K562 (cell line): ENCODE measurements around the gene MPL. TPM values are rescaled to one million over a fixed set of nuclear protein-coding genes. Genes with fewer than 3 reads are reported as not detected.

Experiments
- ATAC-seq: fragments of 200-7000 bp; cut with Tn5 transposase; 3 replicates; pipeline ENCODE4 v1.9.1; 2020; ENCODE audit warnings: moderate library complexity
- BruUV-seq: library from RNA; stranded (reverse); fragments of 400-500 nt; replicated peaks from 2 replicates; lab custom pipeline; 2021; lab: Mats Ljungman, UMichigan
- CTCF ChIA-PET: fragments of 300-600 bp; formaldehyde crosslinking; extraction: SDS; loops from one replicate; lab custom pipeline; 2021; ENCODE audit warnings: low intra/inter-chr PET ratio; lab: Yijun Ruan, JAX
- POLR2A ChIA-PET: fragments of 300-600, 350-650 bp; sonication (Branson Sonifier 250); formaldehyde crosslinking; extraction: SDS; loops from one replicate; lab custom pipeline; 2021; ENCODE audit warnings: antibody characterized with exemption, inconsistent platforms; lab: Yijun Ruan, JAX
- DNase-seq, 4 experiments: peaks; one replicate each; pipeline versions ENCODE4 v3.0.0 to v3.0.0-alpha.2; 2011 to 2018; ENCODE audit warnings: low spot score in 3 of 4, mixed read lengths in 3 of 4; ENCODE audit errors: extremely low read depth in 1 of 4
- FAIRE-seq: peaks from 2 replicates; lab custom pipeline; 2011; peaks lifted over from hg19 to GRCh38; lab: Jason Lieb, UNC
- H2AFZ ChIP-seq: 2 replicates; pipeline ENCODE4 v1.6.0; 2011; ENCODE audit warnings: low read depth, low read length, control low read depth, inconsistent platforms
- H3K27ac ChIP-seq: fragments of 200-600 bp; 3 replicates; pipeline ENCODE4 v1.8.0; 2011; ENCODE audit warnings: low read depth, mild to moderate bottlenecking, control low read depth, inconsistent platforms, low read length, moderate library complexity, mixed read lengths; ENCODE audit errors: extremely low read depth
- H3K27me3 ChIP-seq, 2 experiments: fragments of 300-600 bp in 1 of 2; 2 replicates in 1 of 2; 3 replicates in 1 of 2; pipeline versions ENCODE4 v1.6.0 to v1.8.0; 2011; ENCODE audit warnings: inconsistent platforms in 2 of 2, low read length in 2 of 2, mild to moderate bottlenecking in 1 of 2, mixed read lengths in 1 of 2, moderate library complexity in 1 of 2; ENCODE audit not compliant: control insufficient read depth in 2 of 2, insufficient read depth in 2 of 2
- H3K36me3 ChIP-seq: fragments of 300-600 bp; 3 replicates; pipeline ENCODE4 v1.8.0; 2011; ENCODE audit warnings: mild to moderate bottlenecking, low read length, inconsistent platforms; ENCODE audit not compliant: control insufficient read depth, insufficient read depth
- H3K4me1 ChIP-seq, 2 experiments: fragments of 200-600 bp in 1 of 2; replicated peaks in 1 of 2; 2 replicates in 1 of 2; 3 replicates in 1 of 2; pipeline versions ENCODE4 v1.5.1 to v1.8.0; 2011; ENCODE audit warnings: inconsistent platforms in 2 of 2, low read length in 2 of 2, mild to moderate bottlenecking in 1 of 2, mixed read lengths in 1 of 2, moderate library complexity in 1 of 2; ENCODE audit not compliant: control insufficient read depth in 2 of 2, insufficient read depth in 2 of 2
- H3K4me2 ChIP-seq: 2 replicates; pipeline ENCODE4 v1.6.1; 2011; ENCODE audit warnings: low read length, control low read depth, inconsistent platforms, mixed read lengths; ENCODE audit not compliant: insufficient read depth
- H3K4me3 ChIP-seq: fragments of 200-600 bp; sonication (generic), shearing (Covaris generic); 2 replicates; pipeline ENCODE4 v1.5.1; 2016; ENCODE audit warnings: control low read depth, inconsistent platforms
- H3K79me2 ChIP-seq: fragments of 200-600 bp; 3 replicates; pipeline ENCODE4 v1.8.0; 2011; ENCODE audit warnings: low read length, inconsistent platforms; ENCODE audit not compliant: control insufficient read depth, insufficient read depth
- H3K9ac ChIP-seq, 2 experiments: 2 replicates each; pipeline versions ENCODE4 v1.6.0 to v1.6.1; 2011; ENCODE audit warnings: low read depth in 2 of 2, low read length in 2 of 2, control low read depth in 1 of 2, inconsistent platforms in 1 of 2, mild to moderate bottlenecking in 1 of 2, mixed read lengths in 1 of 2; ENCODE audit not compliant: insufficient read depth in 1 of 2
- H3K9me1 ChIP-seq: one replicate; pipeline ENCODE4 v1.6.0; 2011; ENCODE audit warnings: inconsistent platforms, mild to moderate bottlenecking, low read length, moderate library complexity; ENCODE audit not compliant: control insufficient read depth, insufficient read depth
- H3K9me3 ChIP-seq: replicated peaks from 2 replicates; pipeline ENCODE4 v1.5.1; 2011; ENCODE audit warnings: low read depth, low read length, inconsistent platforms; ENCODE audit not compliant: control insufficient read depth, insufficient read depth
- H4K20me1 ChIP-seq: replicated peaks from 2 replicates; pipeline ENCODE4 v1.6.1; 2011; ENCODE audit warnings: low read length, inconsistent platforms, mixed read lengths; ENCODE audit not compliant: control insufficient read depth, insufficient read depth
- BDP1 ChIP-seq: IDR thresholded peaks from 3 replicates; pipeline ENCODE4 v1.6.1; 2011; ENCODE audit not compliant: insufficient read length, insufficient read depth
- CUX1 ChIP-seq: fragments of 200-800 bp; sonication (Bioruptor generic); IDR thresholded peaks from 2 replicates; pipeline ENCODE4 v1.6.1; 2016; ENCODE audit warnings: missing genetic modification characterization, missing compliant biosample characterization
- DPF2 ChIP-seq: fragments of 450-650 bp; IDR thresholded peaks from 2 replicates; pipeline ENCODE4 v1.6.1; 2016
- E2F1 ChIP-seq: sonication (generic); formaldehyde crosslinking; IDR thresholded peaks from 2 replicates; pipeline ENCODE4 v1.8.1; 2023; ENCODE audit warnings: mild to moderate bottlenecking, missing genetic modification reagents, moderate library complexity
- EGR1 ChIP-seq: fragments of 450-650 bp; conservative IDR thresholded peaks from 2 replicates; pipeline ENCODE4 v1.6.1; 2017; ENCODE audit warnings: mild to moderate bottlenecking
- NRF1 ChIP-seq, 2 experiments: fragments of 450-650 bp; IDR thresholded peaks in 1 of 2; conservative IDR thresholded peaks in 1 of 2; 2 replicates each; pipeline ENCODE4 v1.6.1; 2014; ENCODE audit warnings: mild to moderate bottlenecking in 2 of 2
- POLR2AphosphoS5 ChIP-seq: IDR thresholded peaks from 2 replicates; pipeline ENCODE4 v1.6.1; 2011; ENCODE audit warnings: mild to moderate bottlenecking, low read depth, low read length, moderate library complexity; ENCODE audit not compliant: control insufficient read depth, insufficient read depth
- SETDB1 ChIP-seq: IDR thresholded peaks from one replicate; pipeline ENCODE4 v1.6.1; 2012; ENCODE audit warnings: low read length, control low read depth, inconsistent platforms
- SIX5 ChIP-seq, 2 experiments: IDR thresholded peaks; 2 replicates each; pipeline ENCODE4 v1.6.1; 2011; ENCODE audit warnings: low read length in 2 of 2, borderline replicate concordance in 1 of 2, low read depth in 1 of 2, mild to moderate bottlenecking in 1 of 2, moderate library complexity in 1 of 2; ENCODE audit not compliant: insufficient read depth in 1 of 2
- TBL1XR1 ChIP-seq, 2 experiments: IDR thresholded peaks; 2 replicates each; pipeline ENCODE4 v1.6.1; 2012; ENCODE audit warnings: improper control_type of control experiment in 2 of 2, low read length in 2 of 2, mild to moderate bottlenecking in 1 of 2
- TEAD4 ChIP-seq, 2 experiments: sonication (generic) in 1 of 2; formaldehyde crosslinking in 1 of 2; IDR thresholded peaks; 2 replicates each; pipeline versions ENCODE4 v1.6.1 to v1.8.0; 2012 to 2022; ENCODE audit warnings: borderline replicate concordance in 1 of 2, inconsistent platforms in 1 of 2, low read length in 1 of 2, mild to moderate bottlenecking in 1 of 2, missing genetic modification reagents in 1 of 2
- YY1 ChIP-seq, 3 experiments: IDR thresholded peaks; 2 replicates each; pipeline ENCODE4 v1.6.1; 2011; ENCODE audit warnings: low read length in 2 of 3, mild to moderate bottlenecking in 2 of 3, moderate library complexity in 2 of 3, borderline replicate concordance in 1 of 3, control low read depth in 1 of 3, low read depth in 1 of 3; ENCODE audit not compliant: insufficient read depth in 3 of 3, insufficient replicate concordance in 2 of 3, control insufficient read depth in 1 of 3, insufficient read length in 1 of 3; ENCODE audit errors: extremely low read depth in 1 of 3
- ZNF197 ChIP-seq: fragments of 200-800 bp; sonication (Bioruptor generic); IDR thresholded peaks from 2 replicates; pipeline ENCODE4 v1.6.1; 2016; ENCODE audit warnings: low read depth, missing genetic modification characterization, missing compliant biosample characterization
- ZNF436 ChIP-seq: fragments of 250-450, 450-650 bp; sonication (Bioruptor Pico); formaldehyde crosslinking; IDR thresholded peaks from 2 replicates; pipeline ENCODE4 v1.7.0; 2020; ENCODE audit warnings: mild to moderate bottlenecking
- WGBS: fragments of 100-300 bp; shearing (Covaris generic); methylation state at CpG from one replicate; pipeline ENCODE4 v1.1.6; 2016; ENCODE audit warnings: low coverage, mixed read lengths; ENCODE audit not compliant: insufficient coverage; ENCODE audit errors: missing lambda C conversion rate; 5-methylcytosine and 5-hydroxymethylcytosine counted together
- in situ Hi-C: fragments of 300-500 bp; cut with MboI; formaldehyde crosslinking; loops from 4 replicates; pipeline ENCODE4 v1.15.0; 2018; ENCODE audit warnings: inconsistent platforms, mixed read lengths
- intact Hi-C: fragments of 100-400 bp; cut with micrococcal nuclease; formaldehyde crosslinking; loops from 2 replicates; pipeline ENCODE4 v1.14.2; 2022
- polyA plus RNA-seq, 8 experiments: library from polyadenylated mRNA; depleted of rRNA in 4 of 8; stranded (reverse) in 5 of 8; unstranded in 3 of 8; fragments of >200 nt; fragmentation: Nextera tagmentation in 2 of 8; fragmentation: Illumina TruSeq in 1 of 8; extraction: Ambion mirVana in 2 of 8; extraction: Trizol in 1 of 8; gene quantifications; 2 replicates each; pipeline versions ENCODE4 v1.2.1 to v1.2.3, GENCODE V29; 2011 to 2014; ENCODE audit warnings: inconsistent platforms in 1 of 8, missing spikeins in 1 of 8
- total RNA-seq, 7 experiments: library from RNA; depleted of rRNA in 6 of 7; stranded (reverse); fragments of >200 nt in 6 of 7; fragmentation: Illumina TruSeq in 2 of 7; extraction: Trizol in 2 of 7; gene quantifications; 2 replicates each; pipeline versions ENCODE4 v1.2.1 to v1.2.3, GENCODE V29; 2011 to 2021; ENCODE audit warnings: low replicate concordance in 1 of 7

The MPL gene
- total and polyA plus RNA-seq, 9 of the 15 experiments (the other 6 are each of a cell fraction or from before 2014, with no cell fraction given): not detected

GRCh38 chr1:43360616-43361015 is 23.0 kb downstream of the MPL start:
- Histone ChIP-seq H3K9me3 (no peaks in the 10 kb centered on the region), H3K27me3 (no peaks in the 10 kb centered on the region), H3K27ac (peak overlapping the region; percentile 33; the same call in 2 of the 3 replicates), H3K36me3 (peaks cover 63% of the 10 kb centered on the region), H3K4me1 (peaks cover 28 to 39% of the 10 kb centered on the region in 2 experiments), H3K79me2 (peaks cover 38% of the 10 kb centered on the region), H3K9me1 (peaks cover 15% of the 10 kb centered on the region), H2AFZ (no peak overlapping the region), H3K4me3 (peak overlapping the region; percentile 83), H3K4me2 (peak overlapping the region; percentile 95), H3K9ac (peak overlapping the region; percentile 93 to 99), H4K20me1 (peaks cover 7% of the 10 kb centered on the region; the same call in 1 of the 2 replicates)
- ATAC-seq (no peak), DNase-seq (peak in 1 of 4 experiments; percentile 51), FAIRE-seq (peak; percentile 48)
- intact Hi-C loops: no loop called here
- BruUV-seq: no TSS peak
- CTCF ChIA-PET: no interaction called here
- 30% methylated on average over 4 of the region's 4 CpGs for WGBS
- in situ Hi-C loops: no loop called here
- POLR2A ChIA-PET: interaction anchor here (0.6 to 2.9 kb wide), 6 partner anchors 8 to 672 kb away, joined by 3 to 17 read pairs (median 4); partner anchors contain the start of genes ELOVL1 and MED8
- no peak for TF ChIP-seq NRF1 (conservative IDR thresholded peaks at IDR 0.05 in 1 of 2, IDR thresholded peaks at IDR 0.05 in 1 of 2)
- TF ChIP-seq BDP1: no peak
- TF ChIP-seq CUX1 (CRISPR knock-in tag): no peak
- 0 out of 2 replicates have a peak, but pooled peaks have one; percentile 12 for TF ChIP-seq EGR1
- TF ChIP-seq SETDB1: no peak
- TF ChIP-seq YY1 (IDR thresholded peaks at IDR 0.05; ENCODE audit: borderline replicate concordance in 1 of 3, control insufficient read depth in 1 of 3, extremely low read depth in 1 of 3, insufficient read depth in 3 of 3, insufficient read length in 1 of 3, insufficient replicate concordance in 2 of 3, low read depth in 1 of 3, low read length in 2 of 3): peak in 1 of 3 experiments; percentile 22
- TF ChIP-seq SIX5 (IDR thresholded peaks at IDR 0.05; ENCODE audit: borderline replicate concordance in 1 of 2, insufficient read depth in 1 of 2, low read depth in 1 of 2, low read length in 2 of 2): no peak
- TF ChIP-seq POLR2AphosphoS5: no peak
- TF ChIP-seq ZNF436 (CRISPR knock-in tag): no peak
- no peak for TF ChIP-seq ZNF197
- no peak for TF ChIP-seq TBL1XR1 (IDR thresholded peaks at IDR 0.05; ENCODE audit: low read length in 2 of 2)
- TF ChIP-seq E2F1 (CRISPR knock-in tag): no peak
- TF ChIP-seq TEAD4 (IDR thresholded peaks at IDR 0.05; ENCODE audit: low read length): 0 out of 2 replicates have a peak, but pooled peaks have one; percentile 15
- no peak for TF ChIP-seq TEAD4 (CRISPR knock-in tag; IDR thresholded peaks at IDR 0.05; ENCODE audit: borderline replicate concordance)
- TF ChIP-seq DPF2: 0 out of 2 replicates have a peak, but pooled peaks have one; percentile 11
